ENCODE measurements around the gene ACVRL1. TPM values are rescaled to one million over a fixed set of nuclear protein-coding genes. Genes with fewer than 3 reads are reported as not detected.

Gene ACVRL1
- total and polyA plus RNA-seq, 5 experiments from 2014 or later = not detected

DNA sequence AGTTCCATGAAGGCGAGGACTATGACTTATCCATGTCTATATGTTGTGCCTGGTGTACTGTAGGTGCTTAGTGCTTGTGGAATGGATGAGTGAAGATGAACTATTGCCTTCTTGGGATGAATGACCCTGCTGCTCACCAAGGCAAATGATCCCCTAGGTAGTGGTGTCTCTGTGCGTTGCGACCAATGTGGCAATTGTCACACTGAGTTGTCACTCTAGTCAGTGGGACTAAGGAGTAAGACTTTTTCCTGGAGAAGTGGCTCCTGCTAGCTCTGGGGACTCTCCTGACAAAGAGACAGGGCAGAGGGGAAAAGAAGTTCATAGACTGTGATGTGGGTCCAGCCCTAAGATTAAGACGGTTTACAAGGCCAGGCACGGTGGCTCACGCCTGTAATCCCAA is 40.8 kb downstream of the ACVRL1 start:
- peaks cover 0 to 4% (median 0%) of the 10 kb centered on the region in 5 donors for H3K27me3 Mint-ChIP-seq

DNA sequence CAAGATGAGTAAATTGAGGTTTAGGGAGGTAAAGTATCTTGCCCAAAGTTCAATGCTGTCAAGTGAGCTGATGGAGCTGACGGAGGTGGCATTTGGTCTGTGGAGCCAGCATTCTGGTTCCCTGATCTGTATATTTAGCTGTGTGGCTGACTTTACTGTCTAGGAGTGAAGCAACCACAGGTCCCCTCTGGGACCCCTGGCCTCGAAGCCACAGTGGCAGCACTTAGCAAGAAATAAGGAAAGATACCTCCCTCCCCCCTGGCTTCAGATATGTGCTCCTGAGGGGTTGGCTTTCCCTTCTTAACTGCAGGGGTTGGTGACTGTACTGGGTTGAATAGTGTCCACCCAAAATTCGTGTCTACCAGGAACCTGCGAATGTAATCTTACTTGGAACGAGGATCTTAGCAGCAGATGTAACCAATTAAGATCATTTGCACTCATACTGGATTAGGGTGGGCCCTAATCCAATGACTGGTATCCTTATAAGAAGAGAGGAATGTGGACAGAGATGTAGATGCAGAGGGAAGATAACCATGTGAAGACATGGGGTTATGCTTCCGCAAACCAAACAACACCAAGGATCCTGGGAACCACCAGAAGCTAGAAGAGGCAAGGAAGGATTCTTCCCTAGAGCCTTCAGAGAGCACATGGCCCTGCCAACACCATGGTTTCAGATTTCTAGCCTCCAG is 42.2 kb downstream of the ACVRL1 start:
- H3K27me3 Mint-ChIP-seq = peaks cover 0 to 4% (median 0%) of the 10 kb centered on the region in 5 donors
- H3K9me3 Mint-ChIP-seq = peaks cover 0 to 12% (median 8%) of the 10 kb centered on the region in 9 donors
- no peak for ATAC-seq
- peak overlapping the region in 9 of 10 donors; percentile 11 to 66 (median 36) for H3K4me3 Mint-ChIP-seq
- H3K4me1 Mint-ChIP-seq = peaks cover 22 to 28% (median 28%) of the 10 kb centered on the region in 4 donors
- POLR2A ChIA-PET = no interaction called here
- H3K27ac Mint-ChIP-seq = peak overlapping the region in 6 of 10 donors; percentile 12 to 70 (median 44)
- peaks cover 0 to 9% (median 2%) of the 10 kb centered on the region in 3 donors for H3K36me3 Mint-ChIP-seq
- DNase-seq = no peak

More for the DNA sequence above, 40.8 kb downstream of the ACVRL1 start:
- H3K9me3 Mint-ChIP-seq = peaks cover 0 to 23% (median 13%) of the 10 kb centered on the region in 9 donors
- ATAC-seq (no peak), DNase-seq (no peak)
- peaks cover 0 to 14% (median 3%) of the 10 kb centered on the region in 3 donors for H3K36me3 Mint-ChIP-seq
- H3K4me1 Mint-ChIP-seq = peaks cover 10 to 14% (median 14%) of the 10 kb centered on the region in 4 donors
- no peak overlapping the region for H3K4me3 Mint-ChIP-seq
- H3K27ac Mint-ChIP-seq = peak overlapping the region in 1 of 10 donors; percentile 62
- POLR2A ChIA-PET = no interaction called here

DNA sequence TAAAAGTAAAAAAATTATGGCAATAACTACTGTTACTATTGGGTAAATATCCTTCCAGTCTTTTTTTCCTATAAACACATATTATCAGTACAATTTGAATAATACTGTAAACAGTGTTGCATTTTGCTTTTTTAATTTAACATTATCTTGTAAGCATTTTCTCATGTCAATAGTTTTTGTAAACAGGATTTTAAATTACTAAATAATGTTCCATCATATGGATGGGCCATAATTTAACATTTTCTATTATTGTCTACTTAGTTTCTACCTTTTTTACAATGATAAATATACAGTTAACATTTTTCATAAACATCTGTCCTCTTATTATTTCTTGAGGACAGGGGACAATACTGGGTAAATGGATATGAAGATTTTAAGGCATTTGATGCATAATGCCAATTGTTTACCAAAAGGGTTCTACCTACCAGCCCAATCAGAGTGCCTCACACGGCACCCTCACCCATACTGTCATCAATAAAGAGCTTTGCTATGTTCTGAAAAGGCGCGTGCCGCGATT is 43.4 kb downstream of the ACVRL1 start:
- ATAC-seq (peak; percentile 43 to 48), DNase-seq (no peak)
- Mint-ChIP-seq H3K4me1 (peaks cover 28 to 41% (median 40%) of the 10 kb centered on the region in 4 donors), H3K4me3 (peak overlapping the region; percentile 88 to 99 (median 96)), H3K36me3 (no peaks in the 10 kb centered on the region), H3K27me3 (peaks cover 0 to 3% (median 0%) of the 10 kb centered on the region in 5 donors), H3K27ac (peak overlapping the region; percentile 81 to 98 (median 94)), H3K9me3 (peaks cover 0 to 4% (median 0%) of the 10 kb centered on the region in 9 donors)
- POLR2A ChIA-PET = interaction anchor here (1.0 to 2.3 kb wide), 3 partner anchors 11 to 130 kb away, joined by 3 to 7 read pairs (median 3); no protein-coding TSS in a partner anchor

DNA sequence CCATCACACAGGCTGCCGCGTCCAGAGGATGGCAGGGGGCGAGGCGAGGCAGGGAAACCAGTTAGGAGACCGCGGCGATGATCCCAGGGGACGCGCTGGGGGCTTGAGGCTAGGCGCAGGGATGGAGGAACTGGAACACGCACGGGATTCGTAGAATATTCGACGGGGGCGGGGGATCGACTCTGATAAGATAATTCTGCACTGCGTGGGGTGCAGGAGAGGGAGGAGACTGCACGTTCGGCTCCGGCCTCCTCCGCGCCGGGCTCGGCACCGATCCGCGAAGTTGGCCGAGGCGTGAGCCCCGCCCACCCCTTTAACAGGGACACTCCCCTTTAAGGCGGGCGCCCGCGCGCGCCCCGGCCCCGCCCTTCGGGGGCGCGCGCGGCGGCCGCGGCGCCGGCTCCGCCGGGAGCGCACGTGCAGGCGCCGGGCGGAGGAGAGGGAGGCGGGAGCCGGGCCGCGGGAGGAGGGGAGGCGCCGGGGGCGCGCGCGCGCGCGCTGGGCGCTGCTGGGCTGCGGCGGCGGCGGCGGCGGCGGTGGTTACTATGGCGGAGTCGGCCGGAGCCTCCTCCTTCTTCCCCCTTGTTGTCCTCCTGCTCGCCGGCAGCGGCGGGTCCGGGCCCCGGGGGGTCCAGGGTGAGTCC is 44.0 kb downstream of the ACVRL1 start, which contains the start of gene ACVR1B:
Gene ACVR1B (plus strand): TSS at position 501 of the 644 bp plus-strand sequence. CDS start 45 bp downstream, at position 546.
- peak; percentile 92 to 95 for ATAC-seq
- H3K4me1 Mint-ChIP-seq = peaks cover 31 to 46% (median 44%) of the 10 kb centered on the region in 4 donors

DNA sequence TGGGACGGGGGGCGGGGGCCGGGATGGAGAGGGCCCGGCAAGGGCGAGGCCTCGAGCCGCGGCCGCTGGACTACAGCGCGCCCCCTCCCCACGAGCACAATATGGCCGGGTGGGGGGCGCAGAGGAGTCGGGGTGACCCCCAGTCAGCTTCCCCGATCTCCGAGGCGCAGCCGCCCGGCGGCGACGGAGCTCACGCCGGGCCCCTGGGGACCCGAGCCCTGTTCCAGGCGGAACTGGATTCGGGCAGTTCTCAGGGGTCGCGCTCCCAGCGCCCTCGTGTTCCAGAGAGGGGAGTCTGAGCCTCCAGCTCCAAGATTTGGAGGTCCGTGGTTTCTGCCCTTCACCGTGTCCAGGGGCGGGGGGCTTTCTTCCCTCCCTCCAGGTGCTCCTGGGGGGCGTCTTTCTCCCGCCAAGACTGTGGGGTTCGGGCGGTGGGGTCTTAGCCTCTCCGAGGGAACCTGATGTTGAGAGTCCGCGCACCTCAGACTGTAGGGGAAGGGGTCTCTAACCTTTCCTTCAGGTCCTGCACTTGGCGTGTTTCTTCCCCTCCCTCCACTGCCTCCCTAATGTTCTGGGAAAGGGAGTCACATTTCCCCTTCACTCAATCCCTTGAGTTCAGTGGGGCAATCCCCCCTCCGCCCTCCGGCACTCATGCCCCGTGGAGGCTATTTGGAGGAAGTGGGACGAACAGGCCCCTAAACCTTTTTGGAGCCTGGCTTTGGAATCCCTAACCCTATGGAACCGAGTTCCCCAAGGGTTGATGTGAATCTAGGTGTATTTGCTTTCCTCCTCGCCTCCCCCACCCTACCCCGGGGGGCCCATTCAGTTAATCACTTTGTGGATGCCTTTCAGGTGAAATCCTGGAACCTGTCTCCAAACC is 44.8 kb downstream of the ACVRL1 start:
- Mint-ChIP-seq H3K36me3 (no peaks in the 10 kb centered on the region), H3K27me3 (peaks cover 0 to 3% (median 0%) of the 10 kb centered on the region in 5 donors), H3K27ac (peak overlapping the region; percentile 49 to 89 (median 78)), H3K4me1 (peaks cover 31 to 46% (median 44%) of the 10 kb centered on the region in 4 donors), H3K9me3 (no peaks in the 10 kb centered on the region), H3K4me3 (peak overlapping the region; percentile 70 to 98 (median 80))
- ATAC-seq = peak in 1 of 2 donors; percentile 13
- POLR2A ChIA-PET = interaction anchor here (0.7 to 2.3 kb wide), 4 partner anchors 10 to 131 kb away, joined by 3 to 7 read pairs (median 4); partner anchors contain the start of gene TAMALIN
- peak in 3 of 10 donors; percentile 10 to 66 (median 32) for DNase-seq

More for the DNA sequence above, 44.0 kb downstream of the ACVRL1 start, which contains the start of gene ACVR1B:
- no peaks in the 10 kb centered on the region for H3K36me3 Mint-ChIP-seq
- peak; percentile 77 to 94 (median 90) for DNase-seq
- peak within 1 kb of the TSS; percentile 88 to 99 (median 96) for H3K4me3 Mint-ChIP-seq
- H3K27me3 Mint-ChIP-seq = peaks cover 0 to 3% (median 0%) of the 10 kb centered on the region in 5 donors
- peaks cover 0 to 2% (median 0%) of the 10 kb centered on the region in 9 donors for H3K9me3 Mint-ChIP-seq
- H3K27ac Mint-ChIP-seq = peak within 1 kb of the TSS; percentile 81 to 98 (median 94)
- POLR2A ChIA-PET = interaction anchor here (0.7 to 2.3 kb wide), 5 partner anchors 11 to 130 kb away, joined by 3 to 7 read pairs (median 4); partner anchors contain the start of gene TAMALIN

GRCh38 chr12:51953089-51953488 is 45.8 kb downstream of the ACVRL1 start:
- Mint-ChIP-seq H3K4me3 (peak overlapping the region; percentile 70 to 98 (median 80)), H3K27me3 (peaks cover 0 to under 1% (median 0%) of the 10 kb centered on the region in 5 donors), H3K4me1 (peaks cover 30 to 50% (median 47%) of the 10 kb centered on the region in 4 donors), H3K27ac (peak overlapping the region; percentile 28 to 89 (median 76)), H3K9me3 (no peaks in the 10 kb centered on the region), H3K36me3 (no peaks in the 10 kb centered on the region)
- ATAC-seq (no peak), DNase-seq (no peak)
- POLR2A ChIA-PET = interaction anchor here (0.6 to 1.5 kb wide), 2 partner anchors 14 to 132 kb away, joined by 3 read pairs; no protein-coding TSS in a partner anchor

GRCh38 chr12:51953864-51954263 is 46.6 kb downstream of the ACVRL1 start:
- POLR2A ChIA-PET = interaction anchor here (1.0 to 1.5 kb wide), 3 partner anchors 13 to 133 kb away, joined by 3 to 4 read pairs (median 3); no protein-coding TSS in a partner anchor
- ATAC-seq = no peak

GRCh38 chr12:51954561-51955361 is 47.5 kb downstream of the ACVRL1 start:
- Mint-ChIP-seq H3K27me3 (no peaks in the 10 kb centered on the region), H3K36me3 (peaks cover 0 to 5% (median 0%) of the 10 kb centered on the region in 3 donors), H3K4me3 (peak overlapping the region in 8 of 10 donors; percentile 11 to 98 (median 46)), H3K4me1 (peaks cover 39 to 60% (median 57%) of the 10 kb centered on the region in 4 donors), H3K9me3 (no peaks in the 10 kb centered on the region), H3K27ac (peak overlapping the region; percentile 20 to 83 (median 74))
- POLR2A ChIA-PET = interaction anchor here (0.7 to 1.5 kb wide), 3 partner anchors 12 to 20 kb away, joined by 3 to 4 read pairs (median 3); no protein-coding TSS in a partner anchor
- ATAC-seq (no peak), DNase-seq (peak in 2 of 10 donors; percentile 17 to 33)

More at GRCh38 chr12:51953864-51954263, 46.6 kb downstream of the ACVRL1 start:
- peak overlapping the region; percentile 70 to 98 (median 80) for H3K4me3 Mint-ChIP-seq
- no peak for DNase-seq
- no peaks in the 10 kb centered on the region for H3K27me3 Mint-ChIP-seq
- H3K27ac Mint-ChIP-seq = peak overlapping the region in 9 of 10 donors; percentile 16 to 87 (median 57)
- H3K4me1 Mint-ChIP-seq = peaks cover 31 to 51% (median 50%) of the 10 kb centered on the region in 4 donors
- no peaks in the 10 kb centered on the region for H3K9me3 Mint-ChIP-seq
- no peaks in the 10 kb centered on the region for H3K36me3 Mint-ChIP-seq

DNA sequence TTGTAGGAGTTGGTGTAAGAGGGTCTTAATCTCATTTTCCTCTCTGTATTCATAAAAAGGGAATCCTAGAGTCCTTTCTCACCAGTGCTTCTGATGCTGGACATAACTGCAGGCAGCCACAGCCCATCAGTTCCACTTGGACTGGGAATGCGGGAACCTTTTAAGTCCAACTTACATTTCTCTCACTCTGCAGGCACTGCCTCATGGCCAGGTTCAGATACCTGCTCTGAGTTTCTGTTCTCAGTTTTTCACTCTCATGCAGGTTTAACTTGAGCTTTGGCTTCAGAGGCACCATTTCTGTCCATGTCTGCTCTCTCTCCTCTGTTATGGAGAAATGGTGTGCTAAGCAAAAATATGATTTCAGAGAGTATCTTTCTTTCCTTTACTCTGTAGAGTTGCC is 48.4 kb downstream of the ACVRL1 start:
- H3K27ac Mint-ChIP-seq = peak overlapping the region in 7 of 10 donors; percentile 21 to 83 (median 56)
- H3K27me3 Mint-ChIP-seq = no peaks in the 10 kb centered on the region
- DNase-seq (no peak), ATAC-seq (no peak)
- peaks cover 43 to 68% (median 62%) of the 10 kb centered on the region in 4 donors for H3K4me1 Mint-ChIP-seq
- POLR2A ChIA-PET = no interaction called here
- peak overlapping the region in 1 of 10 donors; percentile 2 for H3K4me3 Mint-ChIP-seq
- H3K36me3 Mint-ChIP-seq = peaks cover 0 to 10% (median 0%) of the 10 kb centered on the region in 3 donors
- no peaks in the 10 kb centered on the region for H3K9me3 Mint-ChIP-seq

DNA sequence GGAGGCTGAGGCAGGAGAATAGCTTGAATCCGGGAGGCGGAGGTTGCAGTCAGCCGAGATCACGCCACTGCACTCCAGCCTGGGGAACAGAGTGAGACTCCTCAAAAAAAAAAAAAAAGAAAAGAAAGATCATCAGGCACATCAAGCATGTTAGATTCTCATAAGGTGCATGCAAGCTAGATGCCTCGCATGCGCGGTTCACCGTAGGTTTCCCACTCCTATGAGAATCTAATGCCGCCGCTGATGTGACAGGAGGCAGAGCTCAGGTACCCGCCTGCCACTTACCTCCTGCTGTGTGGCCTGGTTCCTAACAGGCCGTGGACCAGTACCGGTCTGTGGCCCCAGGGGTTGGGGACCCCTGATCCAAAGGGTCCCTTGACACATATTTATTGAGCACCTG is 51.2 kb downstream of the ACVRL1 start:
- peaks cover 0 to 18% (median 2%) of the 10 kb centered on the region in 3 donors for H3K36me3 Mint-ChIP-seq
- H3K4me3 Mint-ChIP-seq = no peak overlapping the region
- no peaks in the 10 kb centered on the region for H3K9me3 Mint-ChIP-seq
- ATAC-seq = no peak
- no peak for DNase-seq
- H3K27ac Mint-ChIP-seq = peak overlapping the region in 1 of 10 donors; percentile 24
- H3K4me1 Mint-ChIP-seq = peaks cover 45 to 70% (median 66%) of the 10 kb centered on the region in 4 donors
- POLR2A ChIA-PET = no interaction called here
- H3K27me3 Mint-ChIP-seq = no peaks in the 10 kb centered on the region
